NCI-H460 (cell line): ENCODE measurements around the gene SLC10A1. TPM values are rescaled to one million over a fixed set of nuclear protein-coding genes. Genes with fewer than 3 reads are reported as not detected.
A peak's percentile ranks its signal among the peaks of the same experiment; 100 is the strongest.
"Not testable (repeated sequence)": the region's sequence is repeated elsewhere in the genome, so short reads cannot be mapped to it uniquely, and the experiment has no call there.

ENCODE experiments used
- DNase-seq: peaks from one replicate; pipeline ENCODE4 v3.0.0-alpha.2; 2016; ENCODE audit warnings: low read depth; ENCODE audit errors: extremely low read depth
- total RNA-seq: library from RNA; depleted of rRNA; stranded (reverse); fragments of >200 nt; shearing (Covaris generic); gene quantifications from 2 replicates; pipeline ENCODE4 v1.2.3, GENCODE V29; 2014

SLC10A1 gene
- total RNA-seq, 1 experiment from 2014 or later, result not detected

GRCh38 chr14:69772082-69773017, 24.7 kb downstream of the SLC10A1 start:
- DNase-seq, result no peak

DNA sequence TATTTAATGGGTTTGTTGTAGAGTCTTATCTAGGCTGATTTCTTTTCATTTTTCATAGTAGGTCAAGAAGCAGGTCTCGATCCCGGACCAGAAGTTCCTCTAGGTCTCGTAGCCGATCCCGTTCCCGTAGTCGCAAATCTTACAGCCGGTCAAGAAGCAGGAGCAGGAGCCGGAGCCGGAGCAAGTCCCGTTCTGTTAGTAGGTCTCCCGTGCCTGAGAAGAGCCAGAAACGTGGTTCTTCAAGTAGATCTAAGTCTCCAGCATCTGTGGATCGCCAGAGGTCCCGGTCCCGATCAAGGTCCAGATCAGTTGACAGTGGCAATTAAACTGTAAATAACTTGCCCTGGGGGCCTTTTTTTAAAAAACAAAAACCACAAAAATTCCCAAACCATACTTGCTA, 25.9 kb downstream of the SLC10A1 start:
- DNase-seq, result no peak

DNA sequence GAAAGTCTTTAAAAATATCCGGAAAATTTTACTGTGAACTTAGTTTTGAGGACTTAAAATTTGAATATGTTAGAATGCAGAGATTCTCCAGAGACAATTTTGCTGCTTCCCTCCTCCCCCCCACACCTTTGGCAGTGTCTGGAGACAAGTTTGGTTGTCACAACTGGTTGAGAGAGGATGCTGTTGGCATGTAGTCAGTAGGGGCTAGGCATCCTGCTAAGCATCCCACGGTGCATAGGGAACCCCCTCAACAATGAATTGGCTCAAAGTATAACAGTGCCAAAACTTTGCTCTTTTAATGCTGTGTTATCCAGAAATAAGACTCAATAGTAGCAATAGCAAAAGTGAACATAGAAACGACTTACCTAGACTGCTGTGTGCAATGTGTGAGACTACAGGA, 26.5 kb downstream of the SLC10A1 start:
- DNase-seq, result no peak

- no peak for DNase-seq
These were observed 27.4 kb downstream of the SLC10A1 start for GRCh38 chr14:69769623-69770022.

DNA sequence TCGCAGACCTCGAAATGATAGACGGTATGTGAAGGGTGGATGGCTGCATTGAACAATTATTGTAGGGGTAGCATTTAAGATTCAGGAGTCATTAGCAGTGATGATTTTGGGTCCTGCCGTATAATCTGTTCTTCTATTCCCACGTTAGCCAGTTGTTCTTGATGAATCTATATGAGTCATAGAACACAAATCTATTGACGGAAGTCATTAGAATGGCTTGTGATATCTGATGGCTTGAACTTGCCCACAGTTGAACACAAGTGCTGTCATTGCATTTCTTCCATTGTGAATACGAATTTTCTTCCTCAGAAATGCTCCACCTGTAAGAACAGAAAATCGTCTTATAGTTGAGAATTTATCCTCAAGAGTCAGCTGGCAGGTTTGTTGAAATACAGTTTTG, 28.2 kb downstream of the SLC10A1 start:
- no peak for DNase-seq

DNA sequence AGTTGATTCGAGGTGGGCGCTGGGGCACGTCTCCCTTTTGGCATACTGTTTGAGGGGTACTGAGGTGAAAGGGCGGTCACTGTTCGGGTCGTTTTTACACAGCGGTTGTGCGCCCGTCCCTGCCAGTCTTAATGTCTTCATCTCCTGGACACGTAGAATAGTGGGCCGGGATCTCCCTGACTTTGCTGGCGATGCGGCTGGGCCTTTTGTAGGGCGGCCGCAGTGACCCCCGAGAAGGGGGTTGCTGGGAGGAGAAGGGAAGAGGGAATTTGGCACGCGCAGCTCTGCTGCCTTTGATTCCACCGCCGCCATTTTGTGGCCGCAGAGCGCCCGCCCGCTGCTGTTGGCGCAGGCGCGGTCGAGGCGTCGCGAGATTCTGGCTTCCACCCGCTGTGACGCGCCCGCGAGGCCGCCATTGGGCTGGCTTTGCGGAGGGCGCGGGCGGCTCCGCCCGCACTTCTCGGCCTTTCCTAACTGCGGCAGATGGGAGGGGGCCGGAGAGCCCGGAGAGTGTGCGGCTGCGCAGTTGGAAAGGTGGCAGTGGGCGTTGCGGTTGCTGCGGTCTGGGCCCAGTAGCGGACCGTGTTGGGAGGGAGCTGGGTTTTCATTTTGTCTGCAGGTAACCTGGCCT, 29.6 kb downstream of the SLC10A1 start:
- DNase-seq, result peak; percentile 87

- peak; percentile 95 for DNase-seq
These were observed 30.1 kb downstream of the SLC10A1 start, which contains the start of gene SRSF5 for GRCh38 chr14:69766984-69767368. TSS of gene SRSF5 (plus strand) at chr14:69767142. CDS start at chr14:69768157, 1,015 bp downstream.

- DNase-seq, result no peak
These were observed 33.1 kb downstream of the SLC10A1 start for GRCh38 chr14:69763761-69764510.

GRCh38 chr14:69760810-69761209, 36.2 kb downstream of the SLC10A1 start:
- no peak for DNase-seq

GRCh38 chr14:69756298-69756697, 40.7 kb downstream of the SLC10A1 start:
- DNase-seq, result no peak

DNA sequence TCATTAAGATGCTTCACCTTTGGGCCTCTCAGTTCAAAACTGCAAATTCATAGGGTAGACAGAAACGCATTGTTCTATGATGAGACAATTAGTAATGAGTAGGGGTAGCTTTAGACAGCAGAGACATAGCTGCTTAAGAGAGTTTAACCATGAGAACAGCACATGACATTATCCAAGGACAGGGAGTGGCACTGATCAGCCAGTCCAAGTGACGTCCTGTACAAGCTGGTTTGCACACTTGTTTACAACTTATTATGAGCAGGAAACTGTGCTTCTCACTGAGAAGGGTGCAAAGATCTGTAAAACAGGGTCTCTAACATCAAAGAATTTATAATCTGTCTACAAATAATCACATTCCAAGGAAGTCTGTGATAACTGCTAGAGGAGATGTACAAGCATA, 41.3 kb downstream of the SLC10A1 start:
- DNase-seq, result no peak

GRCh38 chr14:69755296-69755695, 41.7 kb downstream of the SLC10A1 start:
- DNase-seq, result no peak

DNA sequence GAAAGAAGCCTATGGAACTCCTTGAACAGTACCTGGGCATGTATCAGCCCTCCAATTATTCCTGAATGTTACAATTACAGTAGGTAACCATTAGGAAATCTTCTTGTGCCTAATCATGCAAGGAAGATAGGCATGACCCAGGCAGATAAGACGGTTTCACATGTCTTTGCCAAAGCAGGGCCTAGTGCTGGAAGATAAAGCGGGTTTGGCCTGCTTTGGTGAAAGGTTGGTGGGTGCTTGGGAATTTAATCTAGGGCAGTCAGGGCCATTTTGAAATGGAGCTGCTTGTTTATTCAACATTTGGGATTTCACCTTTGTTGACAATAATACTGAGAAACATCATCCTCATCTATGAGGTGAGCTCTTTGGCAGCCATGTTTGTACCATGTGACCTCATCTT, 42.6 kb downstream of the SLC10A1 start:
- no peak for DNase-seq

DNA sequence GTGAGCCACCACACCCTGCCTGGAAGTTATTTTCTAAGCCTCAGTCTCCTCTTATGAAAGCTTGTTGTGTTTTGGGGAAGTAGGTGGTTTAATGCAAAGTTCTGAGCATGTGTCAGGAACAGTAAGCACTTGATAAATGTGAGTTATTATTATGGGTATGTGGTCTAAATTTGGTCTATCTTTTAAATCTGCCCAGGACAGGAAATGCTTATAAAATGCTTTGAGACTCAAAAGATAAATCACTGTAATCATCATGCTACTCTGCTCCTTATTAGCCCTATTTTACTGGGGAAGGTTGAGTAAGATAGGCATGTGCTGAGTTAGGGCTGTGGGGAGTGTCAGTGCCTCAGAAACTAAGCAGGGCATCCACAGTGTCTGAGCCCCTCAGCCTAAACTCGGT, 43.2 kb downstream of the SLC10A1 start:
- no peak for DNase-seq

DNA sequence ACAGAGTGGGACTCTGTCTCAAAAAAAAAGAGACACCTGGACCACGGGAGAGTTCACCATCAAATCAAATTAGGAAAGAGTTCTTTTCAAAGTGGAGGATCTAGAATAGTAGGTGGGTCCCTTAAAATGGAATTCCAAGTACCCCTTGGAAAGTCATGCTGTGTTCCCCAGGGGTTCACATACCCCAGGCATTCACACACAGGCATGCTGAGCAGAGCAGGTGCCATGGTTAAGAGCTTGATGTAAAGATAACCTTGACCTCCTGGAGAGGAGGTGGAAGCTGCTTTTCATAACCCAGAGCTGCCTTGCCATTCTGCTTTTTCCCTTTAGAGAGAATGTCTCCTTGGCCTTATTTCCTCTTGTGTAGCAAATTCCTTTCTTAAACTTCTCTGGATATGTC, 44.3 kb downstream of the SLC10A1 start:
- no peak for DNase-seq

GRCh38 chr14:69750495-69750894, 46.5 kb downstream of the SLC10A1 start:
- no peak for DNase-seq

GRCh38 chr14:69749956-69750355, 47.1 kb downstream of the SLC10A1 start:
- DNase-seq, result no peak

GRCh38 chr14:69741055-69741454, 56.0 kb downstream of the SLC10A1 start:
- no peak for DNase-seq

DNA sequence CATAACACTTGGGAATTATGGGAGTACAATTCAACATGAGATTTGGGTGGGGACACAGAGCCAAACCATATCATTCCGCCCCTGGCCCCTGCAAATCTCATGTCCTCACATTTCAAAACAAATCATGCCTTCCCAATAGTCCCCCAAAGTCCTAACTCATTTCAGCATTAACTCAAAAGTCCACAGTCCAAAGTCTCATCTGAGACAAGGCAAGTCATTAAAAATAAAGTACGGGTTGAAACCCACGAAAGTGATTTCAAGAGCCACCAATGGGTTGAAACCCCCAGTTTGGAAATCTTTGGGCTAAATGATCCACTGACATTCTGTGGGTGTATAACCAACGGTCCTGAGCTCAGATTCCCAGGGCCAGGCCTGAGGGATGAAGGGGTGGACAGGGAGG, 60.6 kb downstream of the SLC10A1 start:
- DNase-seq, result not testable (repeated sequence)

DNA sequence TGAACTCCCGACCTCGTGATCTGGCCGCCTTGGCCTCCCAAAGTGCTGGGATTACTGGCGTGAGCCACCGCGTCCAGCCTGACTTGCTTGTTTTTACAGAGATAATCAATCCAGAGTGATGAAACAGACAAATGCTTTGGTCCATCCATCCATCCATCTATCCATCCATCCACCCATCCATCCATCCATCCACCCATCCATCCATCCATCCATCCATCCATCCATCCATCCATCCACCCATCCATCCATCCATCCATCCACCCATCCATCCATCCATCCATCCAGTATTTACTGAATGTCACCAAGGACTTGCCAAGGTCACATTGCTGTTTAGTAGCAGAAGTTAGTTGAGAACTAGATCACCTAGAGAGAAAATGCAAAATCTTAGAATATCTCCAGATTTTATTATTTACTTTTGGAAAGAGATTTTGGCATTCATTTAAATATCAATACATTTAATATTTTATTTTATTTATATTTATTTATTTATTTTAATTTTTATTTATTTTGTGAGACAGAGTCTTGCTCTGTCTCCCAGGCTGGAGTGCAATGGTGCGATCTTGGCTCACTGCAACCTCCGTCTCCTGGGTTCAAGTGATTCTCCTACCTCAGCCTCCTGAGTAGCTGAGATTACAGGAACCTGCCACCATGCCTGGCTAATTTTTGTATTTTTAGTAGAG, 65.0 kb downstream of the SLC10A1 start:
- DNase-seq, result not testable (repeated sequence)

DNA sequence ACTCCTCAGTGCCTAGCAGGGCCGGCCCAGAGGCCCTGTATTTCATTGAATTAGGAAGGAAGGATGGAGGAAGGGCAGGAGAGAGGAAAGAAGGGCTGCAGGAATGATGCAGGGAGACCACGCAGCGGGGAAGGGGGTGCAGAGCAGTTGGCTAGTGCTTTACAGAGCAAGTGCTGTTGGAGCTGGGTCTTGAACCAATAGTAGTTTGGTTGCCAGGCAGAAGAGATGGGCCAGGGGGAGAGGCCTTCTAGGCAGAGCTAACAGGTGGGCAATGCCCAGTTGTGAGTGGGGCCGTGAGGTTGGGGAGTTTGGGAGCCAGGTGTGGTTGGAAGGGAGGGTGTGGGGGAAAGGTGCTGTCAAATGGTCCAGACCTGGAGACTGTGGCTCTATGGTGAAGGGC, 69.2 kb downstream of the SLC10A1 start:
- no peak for DNase-seq
